Lower leg skin (tissue), 3 donors: ENCODE data around the gene VPS13D.

ENCODE experiments used
- CTCF ChIP-seq, 3 donors: fragments of 450-650 bp; IDR thresholded peaks; one replicate each; pipeline ENCODE4 v1.5.1; 2016; ENCODE audit warnings: antibody characterized with exemption in 3 of 3, mild to moderate bottlenecking in 3 of 3, moderate library complexity in 2 of 3
- POLR2A ChIP-seq, 2 donors: fragments of 450-650 bp; IDR thresholded peaks; one replicate each; pipeline ENCODE4 v1.6.1; 2016 to 2017; ENCODE audit warnings: antibody characterized with exemption in 2 of 2, mild to moderate bottlenecking in 1 of 2, moderate library complexity in 1 of 2

- TF ChIP-seq CTCF (IDR thresholded peaks at IDR 0.05) (no peak), POLR2A (IDR thresholded peaks at IDR 0.05) (no peak)
Observed at GRCh38 chr1:12552951-12553921, 323.4 kb downstream of the VPS13D start.
